K562 (cell line): Measurements from ENCODE around the gene TP73. TPM values are rescaled to one million over a fixed set of nuclear protein-coding genes. Genes with fewer than 3 reads are reported as not detected.

Source experiments
- ATAC-seq: fragments of 200-7000 bp; cut with Tn5 transposase; 3 replicates; pipeline ENCODE4 v1.9.1; 2020; ENCODE audit warnings: moderate library complexity
- BruUV-seq: library from RNA; stranded (reverse); fragments of 400-500 nt; replicated peaks from 2 replicates; lab custom pipeline; 2021; lab: Mats Ljungman, UMichigan
- CTCF ChIA-PET: fragments of 300-600 bp; formaldehyde crosslinking; extraction: SDS; loops from one replicate; lab custom pipeline; 2021; ENCODE audit warnings: low intra/inter-chr PET ratio; lab: Yijun Ruan, JAX
- POLR2A ChIA-PET: fragments of 300-600, 350-650 bp; sonication (Branson Sonifier 250); formaldehyde crosslinking; extraction: SDS; loops from one replicate; lab custom pipeline; 2021; ENCODE audit warnings: antibody characterized with exemption, inconsistent platforms; lab: Yijun Ruan, JAX
- DNase-seq, 4 experiments: peaks; one replicate each; pipeline versions ENCODE4 v3.0.0 to v3.0.0-alpha.2; 2011 to 2018; ENCODE audit warnings: low spot score in 3 of 4, mixed read lengths in 3 of 4; ENCODE audit errors: extremely low read depth in 1 of 4
- FAIRE-seq: peaks from 2 replicates; lab custom pipeline; 2011; peaks lifted over from hg19 to GRCh38; lab: Jason Lieb, UNC
- H2AFZ ChIP-seq: 2 replicates; pipeline ENCODE4 v1.6.0; 2011; ENCODE audit warnings: low read depth, low read length, control low read depth, inconsistent platforms
- H3K27ac ChIP-seq: fragments of 200-600 bp; 3 replicates; pipeline ENCODE4 v1.8.0; 2011; ENCODE audit warnings: low read depth, mild to moderate bottlenecking, control low read depth, inconsistent platforms, low read length, moderate library complexity, mixed read lengths; ENCODE audit errors: extremely low read depth
- H3K27me3 ChIP-seq, 2 experiments: fragments of 300-600 bp in 1 of 2; 2 replicates in 1 of 2; 3 replicates in 1 of 2; pipeline versions ENCODE4 v1.6.0 to v1.8.0; 2011; ENCODE audit warnings: inconsistent platforms in 2 of 2, low read length in 2 of 2, mild to moderate bottlenecking in 1 of 2, mixed read lengths in 1 of 2, moderate library complexity in 1 of 2; ENCODE audit not compliant: control insufficient read depth in 2 of 2, insufficient read depth in 2 of 2
- H3K36me3 ChIP-seq: fragments of 300-600 bp; 3 replicates; pipeline ENCODE4 v1.8.0; 2011; ENCODE audit warnings: mild to moderate bottlenecking, low read length, inconsistent platforms; ENCODE audit not compliant: control insufficient read depth, insufficient read depth
- H3K4me1 ChIP-seq, 2 experiments: fragments of 200-600 bp in 1 of 2; replicated peaks in 1 of 2; 2 replicates in 1 of 2; 3 replicates in 1 of 2; pipeline versions ENCODE4 v1.5.1 to v1.8.0; 2011; ENCODE audit warnings: inconsistent platforms in 2 of 2, low read length in 2 of 2, mild to moderate bottlenecking in 1 of 2, mixed read lengths in 1 of 2, moderate library complexity in 1 of 2; ENCODE audit not compliant: control insufficient read depth in 2 of 2, insufficient read depth in 2 of 2
- H3K4me2 ChIP-seq: 2 replicates; pipeline ENCODE4 v1.6.1; 2011; ENCODE audit warnings: low read length, control low read depth, inconsistent platforms, mixed read lengths; ENCODE audit not compliant: insufficient read depth
- H3K4me3 ChIP-seq: fragments of 200-600 bp; sonication (generic), shearing (Covaris generic); 2 replicates; pipeline ENCODE4 v1.5.1; 2016; ENCODE audit warnings: control low read depth, inconsistent platforms
- H3K79me2 ChIP-seq: fragments of 200-600 bp; 3 replicates; pipeline ENCODE4 v1.8.0; 2011; ENCODE audit warnings: low read length, inconsistent platforms; ENCODE audit not compliant: control insufficient read depth, insufficient read depth
- H3K9ac ChIP-seq, 2 experiments: 2 replicates each; pipeline versions ENCODE4 v1.6.0 to v1.6.1; 2011; ENCODE audit warnings: low read depth in 2 of 2, low read length in 2 of 2, control low read depth in 1 of 2, inconsistent platforms in 1 of 2, mild to moderate bottlenecking in 1 of 2, mixed read lengths in 1 of 2; ENCODE audit not compliant: insufficient read depth in 1 of 2
- H3K9me1 ChIP-seq: one replicate; pipeline ENCODE4 v1.6.0; 2011; ENCODE audit warnings: inconsistent platforms, mild to moderate bottlenecking, low read length, moderate library complexity; ENCODE audit not compliant: control insufficient read depth, insufficient read depth
- H3K9me3 ChIP-seq: replicated peaks from 2 replicates; pipeline ENCODE4 v1.5.1; 2011; ENCODE audit warnings: low read depth, low read length, inconsistent platforms; ENCODE audit not compliant: control insufficient read depth, insufficient read depth
- H4K20me1 ChIP-seq: replicated peaks from 2 replicates; pipeline ENCODE4 v1.6.1; 2011; ENCODE audit warnings: low read length, inconsistent platforms, mixed read lengths; ENCODE audit not compliant: control insufficient read depth, insufficient read depth
- ATF7 ChIP-seq: fragments of 450-650 bp; IDR thresholded peaks from 2 replicates; pipeline ENCODE4 v1.7.1; 2014; ENCODE audit warnings: mild to moderate bottlenecking, moderate library complexity
- CHCHD3 ChIP-seq: fragments of 250-450 bp; sonication (Bioruptor Pico); IDR thresholded peaks from 2 replicates; pipeline ENCODE4 v2.1.2; 2022; ENCODE audit warnings: mild to moderate bottlenecking
- HOXB6 ChIP-seq: fragments of 250-450 bp; sonication (Bioruptor Pico); IDR thresholded peaks from 2 replicates; pipeline ENCODE4 v1.5.1; 2022; ENCODE audit warnings: mild to moderate bottlenecking, borderline replicate concordance
- KLF10 ChIP-seq: fragments of 250-450 bp; sonication (Bioruptor Pico); IDR thresholded peaks from 2 replicates; pipeline ENCODE4 v1.6.1; 2021; ENCODE audit warnings: matching md5 sums
- PCBP2 ChIP-seq: fragments of 200-400 bp; formaldehyde crosslinking; IDR thresholded peaks from 2 replicates; pipeline ENCODE4 v1.6.1; 2018; ENCODE audit warnings: low read length, low read depth, mild to moderate bottlenecking, moderate library complexity; ENCODE audit not compliant: poor library complexity, severe bottlenecking
- RAD51 ChIP-seq: fragments of 450-650 bp; IDR thresholded peaks from 2 replicates; pipeline ENCODE4 v1.7.1; 2016; ENCODE audit warnings: low read depth, mild to moderate bottlenecking, borderline replicate concordance
- SIN3B ChIP-seq: fragments of 450-650 bp; IDR thresholded peaks from 2 replicates; pipeline ENCODE4 v1.6.1; 2017; ENCODE audit warnings: low read depth, mild to moderate bottlenecking, moderate library complexity
- TBL1XR1 ChIP-seq, 2 experiments: IDR thresholded peaks; 2 replicates each; pipeline ENCODE4 v1.6.1; 2012; ENCODE audit warnings: improper control_type of control experiment in 2 of 2, low read length in 2 of 2, mild to moderate bottlenecking in 1 of 2
- WHSC1 ChIP-seq: IDR thresholded peaks from one replicate; pipeline ENCODE4 v1.6.1; 2012; ENCODE audit warnings: low read length, control low read depth, inconsistent platforms
- ZFX ChIP-seq: sonication (generic); formaldehyde crosslinking; IDR thresholded peaks from 2 replicates; pipeline ENCODE4 v1.8.0; 2022; ENCODE audit warnings: mild to moderate bottlenecking, missing genetic modification reagents, moderate library complexity
- ZNF134 ChIP-seq: fragments of 250-450 bp; sonication (Bioruptor Pico); conservative IDR thresholded peaks from 2 replicates; pipeline ENCODE4 v1.4.0; 2020
- WGBS: fragments of 100-300 bp; shearing (Covaris generic); methylation state at CpG from one replicate; pipeline ENCODE4 v1.1.6; 2016; ENCODE audit warnings: low coverage, mixed read lengths; ENCODE audit not compliant: insufficient coverage; ENCODE audit errors: missing lambda C conversion rate; 5-methylcytosine and 5-hydroxymethylcytosine counted together
- in situ Hi-C: fragments of 300-500 bp; cut with MboI; formaldehyde crosslinking; loops from 4 replicates; pipeline ENCODE4 v1.15.0; 2018; ENCODE audit warnings: inconsistent platforms, mixed read lengths
- intact Hi-C: fragments of 100-400 bp; cut with micrococcal nuclease; formaldehyde crosslinking; loops from 2 replicates; pipeline ENCODE4 v1.14.2; 2022
- polyA plus RNA-seq, 8 experiments: library from polyadenylated mRNA; depleted of rRNA in 4 of 8; stranded (reverse) in 5 of 8; unstranded in 3 of 8; fragments of >200 nt; fragmentation: Nextera tagmentation in 2 of 8; fragmentation: Illumina TruSeq in 1 of 8; extraction: Ambion mirVana in 2 of 8; extraction: Trizol in 1 of 8; gene quantifications; 2 replicates each; pipeline versions ENCODE4 v1.2.1 to v1.2.3, GENCODE V29; 2011 to 2014; ENCODE audit warnings: inconsistent platforms in 1 of 8, missing spikeins in 1 of 8
- total RNA-seq, 7 experiments: library from RNA; depleted of rRNA in 6 of 7; stranded (reverse); fragments of >200 nt in 6 of 7; fragmentation: Illumina TruSeq in 2 of 7; extraction: Trizol in 2 of 7; gene quantifications; 2 replicates each; pipeline versions ENCODE4 v1.2.1 to v1.2.3, GENCODE V29; 2011 to 2021; ENCODE audit warnings: low replicate concordance in 1 of 7
- TF ChIP-seq, protein P1 (sequence below): conservative IDR thresholded peaks from 2 replicates; pipeline ENCODE4 v1.6.1; 2011; ENCODE audit warnings: low read depth, mild to moderate bottlenecking, low read length; ENCODE audit not compliant: control insufficient read depth
- TF ChIP-seq, protein P2 (sequence below): fragments of 450-650 bp; IDR thresholded peaks from 2 replicates; pipeline ENCODE4 v1.6.1; 2014; ENCODE audit warnings: low read depth, mild to moderate bottlenecking, moderate library complexity, borderline replicate concordance
- TF ChIP-seq, protein P3 (sequence below): fragments of 250-450 bp; sonication (Bioruptor Pico); IDR thresholded peaks from 2 replicates; pipeline ENCODE4 v1.5.0; 2022; ENCODE audit warnings: mild to moderate bottlenecking

Gene TP73
- total and polyA plus RNA-seq, 9 of the 15 experiments (the other 6 are each of a cell fraction or from before 2014, with no cell fraction given): 0.07 to 1.6 (median 0.40) TPM; not detected in 2

DNA sequence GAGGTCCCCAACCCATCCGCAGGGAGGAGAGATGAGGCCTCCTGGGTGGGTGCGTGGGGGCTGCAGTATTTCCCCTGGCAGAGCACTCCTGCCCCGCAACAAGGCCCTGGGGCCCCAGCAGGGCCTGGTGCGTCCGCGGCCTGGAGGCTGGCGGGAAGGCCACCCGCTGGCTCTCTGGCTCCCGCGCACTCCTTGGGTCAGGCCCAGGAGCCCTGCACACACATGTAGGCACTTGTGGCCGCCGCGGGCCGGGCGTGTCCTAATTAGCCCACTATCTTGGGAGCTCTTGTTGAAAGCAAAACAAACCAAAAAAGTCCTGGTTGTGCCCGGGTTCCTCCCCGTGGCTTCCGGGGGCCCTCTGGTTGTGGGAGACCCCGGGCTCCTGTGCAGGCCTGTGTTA lies 50.2 kb downstream of the TP73 start:
- ChIA-PET CTCF (no interaction called here), POLR2A (interaction anchor here (0.6 to 1.9 kb wide), 6 partner anchors 8 to 1826 kb away, joined by 3 to 6 read pairs (median 4); no protein-coding TSS in a partner anchor)
- Histone ChIP-seq H3K4me3 (no peak overlapping the region), H2AFZ (no peak overlapping the region), H3K9me1 (no peaks in the 10 kb centered on the region), H3K36me3 (no peaks in the 10 kb centered on the region), H3K4me1 (peaks cover 0 to 61% of the 10 kb centered on the region in 2 experiments; a peak in 2 of 5 replicates), H3K27ac (no peak overlapping the region), H3K4me2 (no peak overlapping the region), H3K9ac (no peak overlapping the region; a peak in 1 of 4 replicates), H4K20me1 (peaks cover 70% of the 10 kb centered on the region), H3K79me2 (no peaks in the 10 kb centered on the region), H3K27me3 (peaks cover 76 to 96% of the 10 kb centered on the region in 2 experiments), H3K9me3 (no peaks in the 10 kb centered on the region)
- no peak for DNase-seq
- intact Hi-C loops (no loop called here), in situ Hi-C loops (no loop called here)
- 6% methylated on average over 19 of the region's 19 CpGs for WGBS
- no peak for ATAC-seq
- BruUV-seq: no TSS peak
- FAIRE-seq: no peak
- TF ChIP-seq RAD51: no peak
- no peak for TF ChIP-seq TBL1XR1 (IDR thresholded peaks at IDR 0.05; ENCODE audit: low read length in 2 of 2)
- TF ChIP-seq CHCHD3 (CRISPR knock-in tag): no peak
- no peak for TF ChIP-seq ZFX (CRISPR knock-in tag)
- TF ChIP-seq, protein P1, sequence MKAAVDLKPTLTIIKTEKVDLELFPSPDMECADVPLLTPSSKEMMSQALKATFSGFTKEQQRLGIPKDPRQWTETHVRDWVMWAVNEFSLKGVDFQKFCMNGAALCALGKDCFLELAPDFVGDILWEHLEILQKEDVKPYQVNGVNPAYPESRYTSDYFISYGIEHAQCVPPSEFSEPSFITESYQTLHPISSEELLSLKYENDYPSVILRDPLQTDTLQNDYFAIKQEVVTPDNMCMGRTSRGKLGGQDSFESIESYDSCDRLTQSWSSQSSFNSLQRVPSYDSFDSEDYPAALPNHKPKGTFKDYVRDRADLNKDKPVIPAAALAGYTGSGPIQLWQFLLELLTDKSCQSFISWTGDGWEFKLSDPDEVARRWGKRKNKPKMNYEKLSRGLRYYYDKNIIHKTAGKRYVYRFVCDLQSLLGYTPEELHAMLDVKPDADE: no peak
- TF ChIP-seq, protein P2, sequence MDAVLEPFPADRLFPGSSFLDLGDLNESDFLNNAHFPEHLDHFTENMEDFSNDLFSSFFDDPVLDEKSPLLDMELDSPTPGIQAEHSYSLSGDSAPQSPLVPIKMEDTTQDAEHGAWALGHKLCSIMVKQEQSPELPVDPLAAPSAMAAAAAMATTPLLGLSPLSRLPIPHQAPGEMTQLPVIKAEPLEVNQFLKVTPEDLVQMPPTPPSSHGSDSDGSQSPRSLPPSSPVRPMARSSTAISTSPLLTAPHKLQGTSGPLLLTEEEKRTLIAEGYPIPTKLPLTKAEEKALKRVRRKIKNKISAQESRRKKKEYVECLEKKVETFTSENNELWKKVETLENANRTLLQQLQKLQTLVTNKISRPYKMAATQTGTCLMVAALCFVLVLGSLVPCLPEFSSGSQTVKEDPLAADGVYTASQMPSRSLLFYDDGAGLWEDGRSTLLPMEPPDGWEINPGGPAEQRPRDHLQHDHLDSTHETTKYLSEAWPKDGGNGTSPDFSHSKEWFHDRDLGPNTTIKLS: no peak
- no peak for TF ChIP-seq WHSC1
- no peak for TF ChIP-seq PCBP2
- no peak for TF ChIP-seq KLF10 (CRISPR knock-in tag)
- no peak for TF ChIP-seq SIN3B
- TF ChIP-seq HOXB6 (CRISPR knock-in tag): no peak
- TF ChIP-seq, protein P3, sequence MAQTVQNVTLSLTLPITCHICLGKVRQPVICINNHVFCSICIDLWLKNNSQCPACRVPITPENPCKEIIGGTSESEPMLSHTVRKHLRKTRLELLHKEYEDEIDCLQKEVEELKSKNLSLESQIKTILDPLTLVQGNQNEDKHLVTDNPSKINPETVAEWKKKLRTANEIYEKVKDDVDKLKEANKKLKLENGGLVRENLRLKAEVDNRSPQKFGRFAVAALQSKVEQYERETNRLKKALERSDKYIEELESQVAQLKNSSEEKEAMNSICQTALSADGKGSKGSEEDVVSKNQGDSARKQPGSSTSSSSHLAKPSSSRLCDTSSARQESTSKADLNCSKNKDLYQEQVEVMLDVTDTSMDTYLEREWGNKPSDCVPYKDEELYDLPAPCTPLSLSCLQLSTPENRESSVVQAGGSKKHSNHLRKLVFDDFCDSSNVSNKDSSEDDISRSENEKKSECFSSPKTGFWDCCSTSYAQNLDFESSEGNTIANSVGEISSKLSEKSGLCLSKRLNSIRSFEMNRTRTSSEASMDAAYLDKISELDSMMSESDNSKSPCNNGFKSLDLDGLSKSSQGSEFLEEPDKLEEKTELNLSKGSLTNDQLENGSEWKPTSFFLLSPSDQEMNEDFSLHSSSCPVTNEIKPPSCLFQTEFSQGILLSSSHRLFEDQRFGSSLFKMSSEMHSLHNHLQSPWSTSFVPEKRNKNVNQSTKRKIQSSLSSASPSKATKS (CRISPR knock-in tag): no peak
- no peak for TF ChIP-seq ZNF134 (CRISPR knock-in tag)
- TF ChIP-seq ATF7: no peak
